Right ventricle myocardium inferior (tissue), 1 donor: ENCODE measurements around the gene RAVER2. TPM values are rescaled to one million over a fixed set of nuclear protein-coding genes. Genes with fewer than 3 reads are reported as not detected.
"Not testable (repeated sequence)": the region's sequence is repeated elsewhere in the genome, so short reads cannot be mapped to it uniquely, and the experiment has no call there.

Source experiments
- ATAC-seq: fragments of 200-7000 bp; cut with Tn5 transposase; one replicate; pipeline ENCODE4 v1.9.1; 2020; ENCODE audit warnings: mild to moderate bottlenecking, moderate library complexity
- DNase-seq: peaks from one replicate; pipeline ENCODE4 v3.0.0; 2021; ENCODE audit errors: missing footprints
- intact Hi-C: fragments of 100-400 bp; cut with DNase I; formaldehyde crosslinking; loops from one replicate; pipeline ENCODE4 v1.11.0; 2022
- long read RNA-seq: library from polyadenylated mRNA; unstranded; transcript quantifications from one replicate; pipeline ENCODE4 v2.0.0, GENCODE V29; 2021
- total RNA-seq: library from RNA; stranded (reverse); fragmentation: NEBNext Ultra II Directional; extraction: Animal tissue kit (Norgen Biotek cat#: 25700); gene quantifications from one replicate; pipeline ENCODE4 v1.2.1, GENCODE V29; 2021
- donor health status: DM: no; HTN: yes; CAD: no; lungs with severe emphysema.

The RAVER2 gene
- total RNA-seq, result 30.1 TPM
- long read RNA-seq, full-length matches to known transcripts, result 25 of 29 reads
- long read RNA-seq, partial matches to known transcripts, result 2 of 29 reads
- long read RNA-seq, other reads (novel, unspliced or antisense), result 2 of 29 reads

- intact Hi-C loops, result loop anchor here (2.0 to 10.0 kb wide), 3 partner anchors 57 to 320 kb away; no protein-coding TSS in a partner anchor
- peak; percentile 87 for DNase-seq
- ATAC-seq, result peak; percentile 89
Observed at GRCh38 chr1:64744492-64745180, at the start of gene RAVER2. RAVER2 (plus strand) TSS chr1:64745075; CDS start chr1:64745173, 98 bp downstream.

GRCh38 chr1:64696879-64697278 lies 48.0 kb upstream of the RAVER2 start:
- ATAC-seq, result no peak
- intact Hi-C loops, result no loop called here
- no peak for DNase-seq

GRCh38 chr1:64699327-64699726 lies 45.5 kb upstream of the RAVER2 start:
- intact Hi-C loops, result no loop called here
- ATAC-seq, result no peak
- DNase-seq, result no peak

GRCh38 chr1:64701071-64701470 lies 43.8 kb upstream of the RAVER2 start:
- ATAC-seq, result no peak
- DNase-seq, result no peak
- intact Hi-C loops, result no loop called here

GRCh38 chr1:64701886-64702285 lies 43.0 kb upstream of the RAVER2 start:
- ATAC-seq, result peak; percentile 87
- DNase-seq, result no peak
- intact Hi-C loops, result no loop called here

GRCh38 chr1:64702670-64703069 lies 42.2 kb upstream of the RAVER2 start:
- intact Hi-C loops, ATAC-seq, DNase-seq: not testable (repeated sequence)

GRCh38 chr1:64703600-64703999 lies 41.3 kb upstream of the RAVER2 start:
- ATAC-seq (no peak), DNase-seq (no peak)
- intact Hi-C loops, result no loop called here

GRCh38 chr1:64705591-64705990 lies 39.3 kb upstream of the RAVER2 start:
- no peak for ATAC-seq
- intact Hi-C loops, result no loop called here

GRCh38 chr1:64711266-64711665 lies 33.6 kb upstream of the RAVER2 start:
- ATAC-seq (no peak), DNase-seq (no peak)
- intact Hi-C loops, result no loop called here

More at GRCh38 chr1:64705591-64705990, 39.3 kb upstream of the RAVER2 start:
- no peak for DNase-seq

GRCh38 chr1:64712049-64712448 lies 32.8 kb upstream of the RAVER2 start:
- DNase-seq, result no peak
- intact Hi-C loops, result no loop called here
- ATAC-seq, result no peak

GRCh38 chr1:64715186-64715585 lies 29.7 kb upstream of the RAVER2 start:
- ATAC-seq (no peak), DNase-seq (no peak)
- intact Hi-C loops, result no loop called here

GRCh38 chr1:64721135-64721534 lies 23.7 kb upstream of the RAVER2 start:
- no peak for DNase-seq
- ATAC-seq, result no peak
- intact Hi-C loops, result no loop called here

GRCh38 chr1:64721576-64722145 lies 23.2 kb upstream of the RAVER2 start:
- DNase-seq (no peak), ATAC-seq (peak; percentile 47)
- intact Hi-C loops, result no loop called here

- ATAC-seq, result no peak
- DNase-seq, result no peak
- intact Hi-C loops, result no loop called here
Observed at GRCh38 chr1:64727861-64728260, 17.0 kb upstream of the RAVER2 start.

GRCh38 chr1:64733581-64734286 lies 11.1 kb upstream of the RAVER2 start:
- intact Hi-C loops, result no loop called here
- ATAC-seq (no peak), DNase-seq (no peak)

GRCh38 chr1:64734287-64734652 lies 10.6 kb upstream of the RAVER2 start:
- ATAC-seq, result no peak
- intact Hi-C loops, result no loop called here

GRCh38 chr1:64740687-64741086 lies 4.2 kb upstream of the RAVER2 start:
- intact Hi-C loops, result loop anchor here (10.0 kb wide), 1 partner anchor 324 kb away; no protein-coding TSS in a partner anchor
- not testable (repeated sequence) for ATAC-seq, DNase-seq

More at GRCh38 chr1:64734287-64734652, 10.6 kb upstream of the RAVER2 start:
- no peak for DNase-seq

GRCh38 chr1:64743954-64744491 lies 852 bp upstream of the RAVER2 start:
- DNase-seq (peak; percentile 22), ATAC-seq (no peak)
- intact Hi-C loops, result loop anchor here (2.0 to 10.0 kb wide), 2 partner anchors 81 to 321 kb away; no protein-coding TSS in a partner anchor
